CD8-positive, alpha-beta memory T cell (primary cell): ENCODE results near the gene TIPARP. TPM values are rescaled to one million over a fixed set of nuclear protein-coding genes. Genes with fewer than 3 reads are reported as not detected.

Experiments used
- CTCF ChIA-PET: fragments of 350-600 bp; sonication (Branson Sonifier 250); formaldehyde crosslinking; loops from one replicate; lab custom pipeline; 2021; ENCODE audit warnings: antibody characterized with exemption; lab: Charles Lee
- POLR2A ChIA-PET: fragments of 350-600 bp; sonication (Branson Sonifier 250); formaldehyde crosslinking; loops from one replicate; lab custom pipeline; 2021; ENCODE audit warnings: antibody characterized with exemption; lab: Charles Lee
- DNase-seq, 5 donors: peaks; one replicate each; pipeline versions ENCODE4 v3.0.0 to v3.0.0-alpha.2; 2020 to 2022; ENCODE audit warnings: mixed read lengths in 1 of 5
- H3K27ac ChIP-seq: one replicate; pipeline ENCODE4 v1.7.0; 2013; ENCODE audit warnings: low read depth, mild to moderate bottlenecking, low read length, moderate library complexity
- H3K27me3 ChIP-seq: 2 replicates; pipeline ENCODE4 v1.7.0; 2013; ENCODE audit warnings: low read length, mild to moderate bottlenecking; ENCODE audit not compliant: insufficient read depth, poor library complexity, severe bottlenecking
- H3K36me3 ChIP-seq: 2 replicates; pipeline ENCODE4 v1.7.0; 2013; ENCODE audit warnings: mild to moderate bottlenecking, low read length, moderate library complexity; ENCODE audit not compliant: insufficient read depth
- H3K4me1 ChIP-seq: 2 replicates; pipeline ENCODE4 v1.7.0; 2013; ENCODE audit warnings: mild to moderate bottlenecking, low read length, moderate library complexity; ENCODE audit not compliant: insufficient read depth
- H3K4me3 ChIP-seq: 2 replicates; pipeline ENCODE4 v1.7.0; 2013; ENCODE audit warnings: mild to moderate bottlenecking, low read length
- H3K9me3 ChIP-seq: 2 replicates; pipeline ENCODE4 v1.7.0; 2013; ENCODE audit warnings: mild to moderate bottlenecking, low read length
- H3K27ac Mint-ChIP-seq, 8 donors: one replicate each; pipeline ENCODE4 v1.8.0; 2020 to 2021; ENCODE audit warnings: mixed read lengths in 8 of 8, mild to moderate bottlenecking in 6 of 8, inconsistent platforms in 3 of 8, moderate library complexity in 3 of 8
- H3K27me3 Mint-ChIP-seq, 2 donors: one replicate each; pipeline ENCODE4 v1.8.0; 2020 to 2021; ENCODE audit warnings: mixed read lengths in 2 of 2, mild to moderate bottlenecking in 1 of 2, moderate library complexity in 1 of 2
- H3K36me3 Mint-ChIP-seq, 3 donors: one replicate each; pipeline ENCODE4 v1.8.0; 2020 to 2021; ENCODE audit warnings: mixed read lengths in 3 of 3, inconsistent platforms in 1 of 3, mild to moderate bottlenecking in 1 of 3
- H3K4me1 Mint-ChIP-seq, 3 donors: one replicate each; pipeline ENCODE4 v1.8.0; 2020 to 2021; ENCODE audit warnings: mixed read lengths in 3 of 3, inconsistent platforms in 1 of 3, mild to moderate bottlenecking in 1 of 3
- H3K4me3 Mint-ChIP-seq, 7 donors: one replicate each; pipeline ENCODE4 v1.8.0; 2020 to 2021; ENCODE audit warnings: mixed read lengths in 7 of 7, mild to moderate bottlenecking in 6 of 7, moderate library complexity in 4 of 7, inconsistent platforms in 2 of 7
- H3K9me3 Mint-ChIP-seq, 5 donors: one replicate each; pipeline ENCODE4 v1.8.0; 2020 to 2022; ENCODE audit warnings: mixed read lengths in 5 of 5, mild to moderate bottlenecking in 3 of 5, moderate library complexity in 2 of 5, inconsistent platforms in 1 of 5
- polyA plus RNA-seq: library from polyadenylated mRNA; unstranded; fragments of 300-500 nt; fragmentation: Illumina TruSeq; gene quantifications from one replicate; pipeline ENCODE4 v1.2.3, GENCODE V29; 2021
- total RNA-seq, 2 experiments: library from RNA; stranded (reverse); gene quantifications; one replicate each; pipeline ENCODE4 v1.2.3, GENCODE V29; 2021

The TIPARP gene
- total and polyA plus RNA-seq, 3 experiments from 2014 or later = 19.8 to 37.0 (median 36.0) TPM

GRCh38 chr3:156673732-156674045 lies 701 bp upstream of the TIPARP start:
- Histone ChIP-seq H3K9me3 (no peaks in the 10 kb centered on the region), H3K4me1 (peaks cover 34% of the 10 kb centered on the region), H3K27me3 (no peaks in the 10 kb centered on the region), H3K27ac (peak overlapping the region; percentile 95), H3K4me3 (peak overlapping the region; percentile 93), H3K36me3 (peaks cover 13% of the 10 kb centered on the region)
- peaks cover 9 to 34% (median 10%) of the 10 kb centered on the region in 3 donors for H3K36me3 Mint-ChIP-seq
- no peaks in the 10 kb centered on the region for H3K9me3 Mint-ChIP-seq
- ChIA-PET POLR2A (interaction anchor here (0.6 to 4.3 kb wide), 12 partner anchors 9 to 486 kb away, joined by 3 to 30 read pairs (median 4); partner anchors contain the start of genes CCNL1 and SSR3), CTCF (interaction anchor here (0.6 to 5.5 kb wide), 30 partner anchors 9 to 487 kb away, joined by 3 to 43 read pairs (median 4); partner anchors contain the start of genes CCNL1 and SSR3)
- no peaks in the 10 kb centered on the region for H3K27me3 Mint-ChIP-seq
- peak overlapping the region; percentile 90 to 98 (median 97) for H3K4me3 Mint-ChIP-seq
- H3K27ac Mint-ChIP-seq = peak overlapping the region; percentile 86 to 99 (median 98)
- DNase-seq = no peak
- peaks cover 38 to 44% (median 43%) of the 10 kb centered on the region in 3 donors for H3K4me1 Mint-ChIP-seq

GRCh38 chr3:156674911-156675829 lies 780 bp downstream of the TIPARP start:
- Histone ChIP-seq H3K4me3 (peak overlapping the region; percentile 93), H3K9me3 (no peaks in the 10 kb centered on the region), H3K4me1 (peaks cover 43% of the 10 kb centered on the region), H3K27me3 (no peaks in the 10 kb centered on the region), H3K36me3 (peaks cover 22% of the 10 kb centered on the region), H3K27ac (peak overlapping the region; percentile 95)
- peaks cover 49 to 53% (median 51%) of the 10 kb centered on the region in 3 donors for H3K4me1 Mint-ChIP-seq
- ChIA-PET POLR2A (interaction anchor here (0.5 to 4.3 kb wide), 13 partner anchors 11 to 500 kb away, joined by 3 to 30 read pairs (median 5); partner anchors contain the start of genes CCNL1 and SSR3), CTCF (interaction anchor here (0.7 to 5.5 kb wide), 23 partner anchors 7 to 485 kb away, joined by 3 to 43 read pairs (median 4); partner anchors contain the start of genes CCNL1 and SSR3)
- peak overlapping the region; percentile 90 to 98 (median 97) for H3K4me3 Mint-ChIP-seq
- no peaks in the 10 kb centered on the region for H3K27me3 Mint-ChIP-seq
- peak; percentile 35 to 64 (median 44) for DNase-seq
- no peaks in the 10 kb centered on the region for H3K9me3 Mint-ChIP-seq
- peaks cover 10 to 45% (median 14%) of the 10 kb centered on the region in 3 donors for H3K36me3 Mint-ChIP-seq
- peak overlapping the region; percentile 86 to 99 (median 96) for H3K27ac Mint-ChIP-seq

- peaks cover 59 to 62% (median 61%) of the 10 kb centered on the region in 3 donors for H3K4me1 Mint-ChIP-seq
Observed at GRCh38 chr3:156675830-156676767, 1.7 kb downstream of the TIPARP start.

GRCh38 chr3:156676768-156677479 lies 2.5 kb downstream of the TIPARP start:
- H3K36me3 ChIP-seq = peaks cover 22% of the 10 kb centered on the region
- H3K4me1 ChIP-seq = peaks cover 60% of the 10 kb centered on the region
- peak overlapping the region; percentile 95 for H3K27ac ChIP-seq
- Mint-ChIP-seq H3K9me3 (no peaks in the 10 kb centered on the region), H3K27me3 (no peaks in the 10 kb centered on the region), H3K4me3 (peak overlapping the region; percentile 90 to 98 (median 97)), H3K27ac (peak overlapping the region; percentile 78 to 95 (median 87)), H3K36me3 (peaks cover 10 to 62% (median 26%) of the 10 kb centered on the region in 3 donors), H3K4me1 (peaks cover 67 to 70% (median 69%) of the 10 kb centered on the region in 3 donors)
- no peaks in the 10 kb centered on the region for H3K27me3 ChIP-seq
- H3K4me3 ChIP-seq = no peak overlapping the region
- no peaks in the 10 kb centered on the region for H3K9me3 ChIP-seq
- CTCF ChIA-PET = interaction anchor here (1.1 to 5.5 kb wide), 10 partner anchors 140 to 461 kb away, joined by 3 to 43 read pairs (median 8); no protein-coding TSS in a partner anchor
- POLR2A ChIA-PET = interaction anchor here (0.7 to 4.3 kb wide), 4 partner anchors 122 to 141 kb away, joined by 3 to 30 read pairs (median 3); partner anchors contain the start of gene SSR3
- DNase-seq = peak; percentile 12 to 74 (median 61)

More at GRCh38 chr3:156675830-156676767, 1.7 kb downstream of the TIPARP start:
- H3K27me3 Mint-ChIP-seq = no peaks in the 10 kb centered on the region
- ChIA-PET CTCF (interaction anchor here (0.7 to 5.5 kb wide), 17 partner anchors 10 to 484 kb away, joined by 3 to 43 read pairs (median 4); partner anchors contain the start of genes CCNL1 and SSR3), POLR2A (interaction anchor here (0.7 to 4.3 kb wide), 10 partner anchors 10 to 499 kb away, joined by 3 to 30 read pairs (median 6); partner anchors contain the start of genes CCNL1 and SSR3)
- H3K36me3 ChIP-seq = peaks cover 22% of the 10 kb centered on the region
- H3K4me3 ChIP-seq = peak overlapping the region; percentile 93
- peak overlapping the region; percentile 90 to 98 (median 97) for H3K4me3 Mint-ChIP-seq
- peaks cover 52% of the 10 kb centered on the region for H3K4me1 ChIP-seq
- peak overlapping the region; percentile 95 for H3K27ac ChIP-seq
- peaks cover 10 to 55% (median 20%) of the 10 kb centered on the region in 3 donors for H3K36me3 Mint-ChIP-seq
- H3K9me3 Mint-ChIP-seq = no peaks in the 10 kb centered on the region
- no peaks in the 10 kb centered on the region for H3K27me3 ChIP-seq
- DNase-seq = peak in 4 of 5 donors; percentile 20 to 58 (median 38)
- H3K9me3 ChIP-seq = no peaks in the 10 kb centered on the region
- H3K27ac Mint-ChIP-seq = peak overlapping the region; percentile 78 to 95 (median 90)

GRCh38 chr3:156677536-156677935 lies 3.1 kb downstream of the TIPARP start:
- Mint-ChIP-seq H3K27me3 (no peaks in the 10 kb centered on the region), H3K9me3 (no peaks in the 10 kb centered on the region), H3K4me1 (peaks cover 73 to 76% (median 75%) of the 10 kb centered on the region in 3 donors), H3K27ac (peak overlapping the region; percentile 73 to 92 (median 83)), H3K36me3 (peaks cover 10 to 67% (median 27%) of the 10 kb centered on the region in 3 donors), H3K4me3 (peak overlapping the region; percentile 90 to 98 (median 97))
- Histone ChIP-seq H3K27me3 (no peaks in the 10 kb centered on the region), H3K9me3 (no peaks in the 10 kb centered on the region), H3K4me3 (peak overlapping the region; percentile 10), H3K4me1 (peaks cover 66% of the 10 kb centered on the region), H3K27ac (no peak overlapping the region), H3K36me3 (peaks cover 22% of the 10 kb centered on the region)
- ChIA-PET CTCF (interaction anchor here (1.1 to 5.5 kb wide), 6 partner anchors 140 to 460 kb away, joined by 3 to 33 read pairs (median 6); no protein-coding TSS in a partner anchor), POLR2A (interaction anchor here (0.7 to 1.3 kb wide), 4 partner anchors 123 to 411 kb away, joined by 3 to 5 read pairs (median 3); partner anchors contain the start of gene SSR3)
- no peak for DNase-seq

GRCh38 chr3:156678197-156678596 lies 3.8 kb downstream of the TIPARP start:
- CTCF ChIA-PET = interaction anchor here (1.1 to 5.5 kb wide), 6 partner anchors 123 to 459 kb away, joined by 3 to 33 read pairs (median 4); partner anchors contain the start of gene SSR3
- H3K36me3 ChIP-seq = peaks cover 22% of the 10 kb centered on the region
- Mint-ChIP-seq H3K27ac (peak overlapping the region; percentile 73 to 92 (median 83)), H3K36me3 (peaks cover 10 to 72% (median 27%) of the 10 kb centered on the region in 3 donors), H3K27me3 (no peaks in the 10 kb centered on the region), H3K4me1 (peaks cover 76 to 80% (median 76%) of the 10 kb centered on the region in 3 donors), H3K4me3 (peak overlapping the region; percentile 90 to 98 (median 97)), H3K9me3 (no peaks in the 10 kb centered on the region)
- no peaks in the 10 kb centered on the region for H3K9me3 ChIP-seq
- H3K4me3 ChIP-seq = no peak overlapping the region
- peaks cover 73% of the 10 kb centered on the region for H3K4me1 ChIP-seq
- no peak overlapping the region for H3K27ac ChIP-seq
- no peak for DNase-seq
- no peaks in the 10 kb centered on the region for H3K27me3 ChIP-seq
- POLR2A ChIA-PET = interaction anchor here (1.0 to 1.3 kb wide), 3 partner anchors 124 to 411 kb away, joined by 3 to 5 read pairs (median 4); partner anchors contain the start of gene SSR3
